Spleen (tissue), 11 donors: ENCODE results near the gene TPO. TPM values are rescaled to one million over a fixed set of nuclear protein-coding genes. Genes with fewer than 3 reads are reported as not detected.

Experiments
- DNase-seq: peaks from one replicate; pipeline ENCODE4 v3.0.0-alpha.2; 2020
- H3K27ac ChIP-seq, 8 donors: fragments of 200-600 bp; sonication (generic) in 7 of 8; 1 replicate in 4 of 8; 2 replicates in 4 of 8; pipeline versions ENCODE4 v1.5.0 to v1.8.0; 2016 to 2021; ENCODE audit warnings: inconsistent platforms in 4 of 8, mild to moderate bottlenecking in 4 of 8, moderate library complexity in 1 of 8
- H3K27me3 ChIP-seq, 7 donors: fragments of 200-600 bp; sonication (generic) in 6 of 7; replicated peaks in 1 of 7; 1 replicate in 4 of 7; 2 replicates in 3 of 7; pipeline versions ENCODE4 v1.5.0 to v1.8.0; 2016 to 2021; ENCODE audit warnings: inconsistent platforms in 3 of 7, mild to moderate bottlenecking in 1 of 7
- H3K36me3 ChIP-seq, 6 donors: fragments of 200-600 bp; sonication (generic) in 5 of 6; 1 replicate in 4 of 6; 2 replicates in 2 of 6; pipeline versions ENCODE4 v1.5.0 to v1.8.0; 2016 to 2021; ENCODE audit warnings: inconsistent platforms in 2 of 6
- H3K4me1 ChIP-seq, 6 donors: fragments of 200-600 bp; sonication (generic) in 5 of 6; 1 replicate in 3 of 6; 2 replicates in 3 of 6; pipeline versions ENCODE4 v1.5.0 to v1.8.0; 2016 to 2021; ENCODE audit warnings: inconsistent platforms in 3 of 6
- H3K4me3 ChIP-seq, 8 donors: fragments of 200-600 bp; sonication (generic) in 7 of 8; 1 replicate in 4 of 8; 2 replicates in 4 of 8; pipeline versions ENCODE4 v1.5.0 to v1.8.0; 2016 to 2021; ENCODE audit warnings: inconsistent platforms in 4 of 8, mild to moderate bottlenecking in 4 of 8, moderate library complexity in 2 of 8
- H3K9me3 ChIP-seq, 8 donors: fragments of 200-600 bp; sonication (generic) in 7 of 8; 1 replicate in 4 of 8; 2 replicates in 4 of 8; pipeline versions ENCODE4 v1.5.0 to v1.8.0; 2016 to 2021; ENCODE audit warnings: inconsistent platforms in 4 of 8
- POLR2A ChIP-seq, 3 donors: fragments of 450-650 bp; IDR thresholded peaks; one replicate each; pipeline ENCODE4 v1.5.1; 2017; ENCODE audit warnings: antibody characterized with exemption in 3 of 3, mild to moderate bottlenecking in 1 of 3
- POLR2AphosphoS5 ChIP-seq, 3 donors: sonication (generic); formaldehyde crosslinking; IDR thresholded peaks; one replicate each; pipeline ENCODE4 v1.5.1; 2017; ENCODE audit warnings: antibody characterized with exemption in 3 of 3
- WGBS, 5 donors: extraction: QIAGEN DNeasy Blood & Tissue Kit in 3 of 5; methylation state at CpG; one replicate each; pipeline versions ENCODE4 v1.1.5 to v1.1.7; 2013 to 2018; 5-methylcytosine and 5-hydroxymethylcytosine counted together
- intact Hi-C: fragments of 100-400 bp; cut with DNase I; formaldehyde crosslinking; loops from one replicate; pipeline ENCODE4 v1.15.0; 2023; ENCODE audit warnings: low total_unique reads
- polyA plus RNA-seq, 3 donors: library from polyadenylated mRNA; stranded (reverse); fragments of 200-250 nt; gene quantifications; one replicate each; pipeline ENCODE4 v1.2.1, GENCODE V29; 2013
- total RNA-seq, 7 donors: library from RNA; depleted of rRNA in 3 of 7; stranded (reverse); fragments of >200 nt in 3 of 7; fragmentation: NEBNext Ultra II Directional in 4 of 7; extraction: Animal tissue kit (Norgen Biotek cat#: 25700) in 4 of 7; gene quantifications; one replicate each; pipeline versions ENCODE4 v1.1.0 to v1.2.1, GENCODE V29; 2016 to 2021
- TF ChIP-seq, protein P1 (sequence below), 11 experiments: fragments of 200-600 bp in 7 of 11; fragments of 450-650 bp in 4 of 11; sonication (generic) in 4 of 11; IDR thresholded peaks in 8 of 11; conservative IDR thresholded peaks in 3 of 11; 1 replicate in 7 of 11; 2 replicates in 4 of 11; pipeline versions ENCODE4 v1.4.0 to v1.8.0; 2016 to 2021; ENCODE audit warnings: antibody characterized with exemption in 11 of 11, inconsistent platforms in 4 of 11, mild to moderate bottlenecking in 1 of 11
- donor health status: healthy with polysubstance abuse.
- donor health status: DM: no; HTN: no; CAD: no; lungs with moderate emphysema.
- donor health status: DM: no; HTN: no; CAD: no.
- donor health status: Bipolar disorder and iron deficiency.
- donor health status: healthy.
- donor health status: DM: no; HTN: no; CAD: no.
- donor health status: DM: yes; HTN: yes; CAD: no.

TPO gene
- total and polyA plus RNA-seq, 10 donors: 14.4 to 127 (median 49.0) TPM

DNA sequence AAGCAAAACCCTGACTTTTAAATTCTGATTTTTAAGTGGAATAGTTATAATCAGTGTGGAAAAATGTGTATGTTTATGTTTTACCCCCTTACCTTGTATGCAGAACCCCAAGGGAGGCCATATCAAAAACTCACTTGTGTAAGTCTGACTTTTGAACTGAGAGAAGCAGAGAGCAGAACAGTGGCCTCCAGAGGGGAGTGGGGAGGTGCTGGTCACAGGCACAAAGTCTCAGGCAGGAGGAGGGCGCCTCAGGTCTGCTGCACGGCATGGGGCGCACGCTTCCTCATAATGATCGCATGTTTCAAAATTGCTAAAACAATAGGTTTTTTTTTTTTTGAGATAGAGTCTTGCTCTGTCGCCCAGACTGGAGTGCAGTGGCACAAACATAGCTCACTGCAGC, 127.8 kb downstream of the TPO start:
- TF ChIP-seq POLR2AphosphoS5 (IDR thresholded peaks at IDR 0.05): peak in 1 of 3 donors; percentile 47
- no peak for TF ChIP-seq POLR2A (IDR thresholded peaks at IDR 0.05)
- Histone ChIP-seq H3K27ac (peak overlapping the region; percentile 19 to 76 (median 62)), H3K4me3 (peak overlapping the region in 6 of 8 donors; percentile 0 to 56 (median 18)), H3K27me3 (no peaks in the 10 kb centered on the region), H3K36me3 (peaks cover 0 to 7% (median 0%) of the 10 kb centered on the region in 6 donors), H3K9me3 (no peaks in the 10 kb centered on the region), H3K4me1 (peaks cover 0 to 19% (median 6%) of the 10 kb centered on the region in 6 donors)
- intact Hi-C loops: loop anchor here (10.0 kb wide), 1 partner anchor 826 kb away; no protein-coding TSS in a partner anchor
- no peak for DNase-seq
- 63 to 82% (median 76%) methylated on average over 6 of the region's 6 CpGs for WGBS, 5 donors

DNA sequence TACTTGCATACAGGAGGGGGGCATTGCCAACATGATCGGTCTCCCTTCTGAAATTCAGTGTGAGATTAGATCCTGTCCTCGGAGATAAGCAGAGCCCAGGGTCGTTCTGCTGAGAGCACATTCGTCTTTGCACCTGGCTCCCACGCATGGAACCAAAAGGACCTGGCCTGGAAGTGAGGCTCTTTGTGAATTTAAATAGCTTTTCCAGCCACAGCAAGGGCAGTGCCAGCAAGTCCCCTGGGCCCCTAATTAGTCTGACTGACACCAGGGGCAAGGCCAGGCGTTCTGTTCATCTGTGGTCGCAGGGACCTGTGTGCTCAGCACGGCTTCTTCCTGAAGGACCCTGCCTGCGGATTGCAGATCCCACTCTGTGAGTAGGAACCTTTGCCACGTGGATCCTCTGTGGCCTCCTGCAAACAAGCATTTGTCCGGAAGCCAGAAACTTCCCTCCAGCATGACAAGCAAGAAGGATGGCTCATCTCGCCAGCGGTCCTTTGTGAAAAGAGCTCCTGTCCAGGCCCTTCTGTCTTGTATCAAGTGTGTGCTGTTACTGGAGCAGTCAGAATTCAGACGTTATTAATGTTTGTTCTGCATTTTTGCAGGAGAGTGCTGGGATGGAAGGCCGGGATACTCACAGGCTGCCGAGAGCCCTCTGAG, 128.7 kb downstream of the TPO start:
- no peak for DNase-seq
- peak overlapping the region in 3 of 8 donors; percentile 17 to 56 (median 39) for H3K4me3 ChIP-seq
- 65 to 79% (median 69%) methylated on average over 13 to 16 of the region's 16 CpGs for WGBS, 5 donors
- H3K36me3 ChIP-seq: peaks cover 0 to 7% (median 0%) of the 10 kb centered on the region in 6 donors
- no peaks in the 10 kb centered on the region for H3K9me3 ChIP-seq
- H3K4me1 ChIP-seq: peaks cover 0 to 25% (median 10%) of the 10 kb centered on the region in 6 donors
- H3K27me3 ChIP-seq: peaks cover 0 to 6% (median 0%) of the 10 kb centered on the region in 7 donors
- intact Hi-C loops: loop anchor here (10.0 kb wide), 1 partner anchor 827 kb away; no protein-coding TSS in a partner anchor
- H3K27ac ChIP-seq: peak overlapping the region in 6 of 8 donors; percentile 32 to 76 (median 66)
- TF ChIP-seq, protein P1, sequence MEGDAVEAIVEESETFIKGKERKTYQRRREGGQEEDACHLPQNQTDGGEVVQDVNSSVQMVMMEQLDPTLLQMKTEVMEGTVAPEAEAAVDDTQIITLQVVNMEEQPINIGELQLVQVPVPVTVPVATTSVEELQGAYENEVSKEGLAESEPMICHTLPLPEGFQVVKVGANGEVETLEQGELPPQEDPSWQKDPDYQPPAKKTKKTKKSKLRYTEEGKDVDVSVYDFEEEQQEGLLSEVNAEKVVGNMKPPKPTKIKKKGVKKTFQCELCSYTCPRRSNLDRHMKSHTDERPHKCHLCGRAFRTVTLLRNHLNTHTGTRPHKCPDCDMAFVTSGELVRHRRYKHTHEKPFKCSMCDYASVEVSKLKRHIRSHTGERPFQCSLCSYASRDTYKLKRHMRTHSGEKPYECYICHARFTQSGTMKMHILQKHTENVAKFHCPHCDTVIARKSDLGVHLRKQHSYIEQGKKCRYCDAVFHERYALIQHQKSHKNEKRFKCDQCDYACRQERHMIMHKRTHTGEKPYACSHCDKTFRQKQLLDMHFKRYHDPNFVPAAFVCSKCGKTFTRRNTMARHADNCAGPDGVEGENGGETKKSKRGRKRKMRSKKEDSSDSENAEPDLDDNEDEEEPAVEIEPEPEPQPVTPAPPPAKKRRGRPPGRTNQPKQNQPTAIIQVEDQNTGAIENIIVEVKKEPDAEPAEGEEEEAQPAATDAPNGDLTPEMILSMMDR (IDR thresholded peaks at IDR 0.05 in 8 of 11, conservative IDR thresholded peaks at IDR 0.05 in 3 of 11): no peak
- peak in 2 of 3 donors; percentile 8 to 61 for TF ChIP-seq POLR2AphosphoS5 (IDR thresholded peaks at IDR 0.05)
- TF ChIP-seq POLR2A (IDR thresholded peaks at IDR 0.05): no peak

DNA sequence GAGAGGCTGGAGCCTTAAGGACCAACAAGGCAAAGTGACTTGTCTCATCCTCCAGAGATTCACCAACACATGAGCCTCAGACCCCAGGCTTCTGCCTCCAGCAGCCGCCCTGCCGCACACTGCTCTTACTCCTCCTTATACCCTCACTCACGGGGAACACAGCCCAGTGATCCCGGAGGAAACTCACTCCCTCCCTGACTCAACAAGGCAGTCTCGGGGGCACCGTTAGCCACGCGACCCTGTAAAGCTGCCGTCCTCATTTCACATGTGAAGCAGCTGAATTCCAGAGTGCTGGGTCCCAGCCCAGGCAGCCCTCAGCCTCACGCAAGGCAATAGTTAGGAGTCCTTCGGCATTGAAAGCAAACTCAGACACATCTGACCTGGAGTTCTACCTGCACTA, 129.7 kb downstream of the TPO start:
- Histone ChIP-seq H3K4me3 (no peak overlapping the region), H3K4me1 (peaks cover 0 to 25% (median 10%) of the 10 kb centered on the region in 6 donors), H3K9me3 (no peaks in the 10 kb centered on the region), H3K36me3 (peaks cover 0 to 7% (median 0%) of the 10 kb centered on the region in 6 donors), H3K27ac (peak overlapping the region in 5 of 8 donors; percentile 60 to 76 (median 69)), H3K27me3 (peaks cover 0 to 6% (median 0%) of the 10 kb centered on the region in 7 donors)
- intact Hi-C loops: loop anchor here (10.0 kb wide), 1 partner anchor 828 kb away; no protein-coding TSS in a partner anchor
- DNase-seq: no peak
- TF ChIP-seq, protein P1 (IDR thresholded peaks at IDR 0.05 in 8 of 11, conservative IDR thresholded peaks at IDR 0.05 in 3 of 11): no peak
- TF ChIP-seq POLR2AphosphoS5 (IDR thresholded peaks at IDR 0.05): no peak
- no peak for TF ChIP-seq POLR2A (IDR thresholded peaks at IDR 0.05)
- WGBS, 5 donors: 85 to 94% (median 88%) methylated on average over 11 of the region's 11 CpGs

DNA sequence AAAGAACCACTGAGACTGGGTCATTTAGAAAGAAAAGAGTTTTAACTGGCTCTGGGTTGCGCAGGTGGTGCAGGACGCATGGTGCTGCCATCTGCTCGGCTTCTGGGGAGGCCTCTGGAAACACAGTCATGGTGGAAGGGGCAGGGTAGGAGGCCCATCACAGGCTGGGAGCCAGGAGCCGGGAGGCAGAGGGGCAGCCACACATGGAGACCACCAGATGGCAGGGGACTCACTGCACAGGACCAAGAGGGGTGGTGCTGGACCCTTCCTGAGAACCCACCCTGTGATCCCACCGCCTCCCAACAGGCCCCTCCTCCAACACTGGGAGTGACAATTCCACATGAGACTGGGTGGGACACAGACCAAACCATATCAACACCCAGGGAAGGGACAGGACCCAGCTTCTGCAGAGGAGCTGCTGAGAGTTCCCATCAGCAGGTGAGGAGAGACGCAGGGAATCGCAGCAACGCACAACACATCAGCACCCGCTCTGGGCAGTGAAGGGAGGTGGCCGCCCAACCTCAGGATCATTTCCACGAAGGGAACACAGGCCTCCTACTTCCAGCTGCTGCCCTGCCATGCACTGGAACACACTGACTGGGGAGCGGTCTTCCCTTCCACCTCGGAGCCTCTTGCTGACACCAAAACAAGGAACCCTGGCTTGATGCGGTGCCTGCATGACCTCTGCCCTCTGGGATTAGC, 130.7 kb downstream of the TPO start:
- intact Hi-C loops: loop anchor here (10.0 kb wide), 1 partner anchor 829 kb away; no protein-coding TSS in a partner anchor
- no peaks in the 10 kb centered on the region for H3K9me3 ChIP-seq
- TF ChIP-seq POLR2A (IDR thresholded peaks at IDR 0.05) (no peak), POLR2AphosphoS5 (IDR thresholded peaks at IDR 0.05) (peak in 1 of 3 donors; percentile 22)
- H3K27me3 ChIP-seq: peaks cover 0 to 6% (median 0%) of the 10 kb centered on the region in 7 donors
- DNase-seq: no peak
- no peak overlapping the region for H3K4me3 ChIP-seq
- 91 to 96% (median 93%) methylated on average over 7 to 14 of the region's 14 CpGs for WGBS, 5 donors
- peaks cover 0 to 24% (median 12%) of the 10 kb centered on the region in 6 donors for H3K4me1 ChIP-seq
- peaks cover 0 to 7% (median 0%) of the 10 kb centered on the region in 6 donors for H3K36me3 ChIP-seq
- H3K27ac ChIP-seq: peak overlapping the region in 5 of 8 donors; percentile 57 to 76 (median 66)
